ELF-1 (cell line): ENCODE results near the gene STXBP1.

ENCODE experiments used
- DNase-seq: peaks from one replicate; pipeline ENCODE4 v3.0.0-alpha.2; 2016; ENCODE audit warnings: low read depth, low spot score

The STXBP1 gene

GRCh38 chr9:127693143-127693542 is 81.1 kb downstream of the STXBP1 start:
- no peak for DNase-seq

- no peak for DNase-seq
Measured at GRCh38 chr9:127693697-127694096, 81.6 kb downstream of the STXBP1 start.

- no peak for DNase-seq
Measured at GRCh38 chr9:127694890-127695720, 83.0 kb downstream of the STXBP1 start.

DNA sequence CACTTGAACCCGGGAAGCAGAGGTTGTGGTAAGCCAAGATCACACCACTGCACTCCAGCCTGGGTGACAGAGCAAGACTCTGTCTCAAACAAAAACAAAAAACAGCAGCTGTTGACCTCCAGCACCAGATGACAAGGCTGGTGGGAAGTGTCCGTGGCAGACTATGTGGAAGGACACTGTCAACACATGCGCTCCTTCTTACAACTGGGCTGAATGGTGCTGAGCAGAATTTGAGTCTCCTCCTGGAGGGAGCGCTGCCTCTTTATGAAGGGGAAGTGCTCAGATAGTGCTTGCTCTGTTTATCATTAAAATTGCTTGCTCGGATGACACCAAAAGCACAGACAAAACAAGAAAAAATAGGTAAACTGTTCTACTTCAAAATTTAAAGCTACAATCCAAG is 85.5 kb downstream of the STXBP1 start:
- no peak for DNase-seq

DNA sequence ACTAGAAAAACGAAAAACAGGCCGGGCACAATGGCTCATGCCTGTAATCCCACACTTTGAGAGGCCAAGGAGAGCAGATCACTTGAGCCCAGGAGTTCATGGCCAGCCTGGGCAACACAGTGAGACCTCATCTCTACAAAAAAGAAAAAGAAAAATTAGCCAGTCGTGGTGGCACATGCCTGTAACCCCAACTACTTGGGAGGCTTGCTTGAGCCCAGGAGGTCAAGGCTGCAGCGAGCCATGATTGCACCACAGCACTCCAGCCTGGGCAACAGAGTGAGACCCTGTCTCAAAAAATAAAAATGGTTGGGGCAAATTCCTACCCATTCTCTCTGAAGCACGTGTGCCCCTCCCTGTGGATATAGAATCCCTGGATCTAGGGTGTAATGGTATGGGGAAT is 86.3 kb downstream of the STXBP1 start:
- no peak for DNase-seq

DNA sequence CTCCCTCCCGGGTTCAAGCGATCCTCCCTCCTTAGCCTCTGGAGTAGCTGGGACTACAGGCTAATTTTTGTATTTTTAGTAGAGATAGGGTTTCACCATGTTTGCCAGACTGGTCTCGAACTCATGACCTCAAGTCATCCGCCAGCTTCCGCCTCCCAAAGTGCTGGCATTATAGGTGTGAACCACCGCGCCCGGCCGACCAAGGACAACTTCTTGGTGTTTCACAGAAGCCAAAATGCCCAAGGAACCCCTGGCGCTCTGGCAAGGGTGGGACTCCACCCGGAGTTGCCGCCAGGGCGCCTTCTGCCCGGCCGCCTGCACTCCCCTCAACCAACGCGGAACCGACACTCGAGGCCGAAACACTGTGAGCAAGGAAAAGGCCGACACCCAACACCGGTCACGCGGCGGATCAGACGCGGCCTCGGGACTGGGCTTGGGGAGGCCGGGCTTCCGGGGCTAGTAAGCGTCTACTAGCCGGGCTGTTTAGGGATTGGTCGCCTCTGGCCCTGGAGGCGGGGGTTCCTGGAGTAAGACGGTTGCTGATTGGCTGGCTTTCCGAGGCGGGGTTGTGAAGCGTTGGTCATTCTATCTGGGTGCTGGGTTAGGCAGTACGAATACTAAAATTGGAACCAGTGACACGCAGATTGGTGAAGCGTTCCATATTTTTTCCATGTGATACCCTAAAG is 87.1 kb downstream of the STXBP1 start:
- DNase-seq = peak; percentile 96

GRCh38 chr9:127700140-127700539 is 88.1 kb downstream of the STXBP1 start:
- no peak for DNase-seq

DNA sequence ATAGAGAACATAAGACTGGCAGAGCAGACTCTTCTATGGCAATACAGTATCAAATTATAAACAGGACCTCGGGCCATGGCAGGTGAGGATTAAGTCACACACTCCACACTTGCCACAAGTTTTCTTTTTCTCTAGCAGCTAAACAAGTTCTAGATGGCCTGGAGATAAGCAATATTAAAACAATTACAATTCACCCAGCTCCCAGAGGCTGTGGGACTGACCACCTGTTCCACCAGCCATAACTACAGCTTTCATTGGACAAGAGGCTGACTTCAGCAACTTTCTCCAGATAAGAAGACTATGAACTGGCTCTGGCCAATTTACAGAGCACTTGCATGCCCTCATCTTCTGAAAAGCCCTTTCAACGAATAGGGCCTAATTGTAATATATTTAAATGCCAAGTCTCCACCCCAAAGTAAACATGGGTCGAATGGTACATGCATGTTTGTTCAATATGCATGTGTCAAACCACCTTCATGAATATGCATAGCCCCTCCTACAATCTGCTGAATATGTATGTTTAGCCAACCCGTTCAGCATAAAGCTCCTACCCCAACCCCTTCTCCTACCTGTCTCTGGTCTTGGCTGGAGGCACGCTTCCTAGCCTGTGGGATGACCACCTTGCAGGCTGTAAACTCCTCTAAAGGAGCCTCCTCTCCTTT is 88.6 kb downstream of the STXBP1 start:
- no peak for DNase-seq

GRCh38 chr9:127703289-127703946 is 91.3 kb downstream of the STXBP1 start:
- DNase-seq = no peak

DNA sequence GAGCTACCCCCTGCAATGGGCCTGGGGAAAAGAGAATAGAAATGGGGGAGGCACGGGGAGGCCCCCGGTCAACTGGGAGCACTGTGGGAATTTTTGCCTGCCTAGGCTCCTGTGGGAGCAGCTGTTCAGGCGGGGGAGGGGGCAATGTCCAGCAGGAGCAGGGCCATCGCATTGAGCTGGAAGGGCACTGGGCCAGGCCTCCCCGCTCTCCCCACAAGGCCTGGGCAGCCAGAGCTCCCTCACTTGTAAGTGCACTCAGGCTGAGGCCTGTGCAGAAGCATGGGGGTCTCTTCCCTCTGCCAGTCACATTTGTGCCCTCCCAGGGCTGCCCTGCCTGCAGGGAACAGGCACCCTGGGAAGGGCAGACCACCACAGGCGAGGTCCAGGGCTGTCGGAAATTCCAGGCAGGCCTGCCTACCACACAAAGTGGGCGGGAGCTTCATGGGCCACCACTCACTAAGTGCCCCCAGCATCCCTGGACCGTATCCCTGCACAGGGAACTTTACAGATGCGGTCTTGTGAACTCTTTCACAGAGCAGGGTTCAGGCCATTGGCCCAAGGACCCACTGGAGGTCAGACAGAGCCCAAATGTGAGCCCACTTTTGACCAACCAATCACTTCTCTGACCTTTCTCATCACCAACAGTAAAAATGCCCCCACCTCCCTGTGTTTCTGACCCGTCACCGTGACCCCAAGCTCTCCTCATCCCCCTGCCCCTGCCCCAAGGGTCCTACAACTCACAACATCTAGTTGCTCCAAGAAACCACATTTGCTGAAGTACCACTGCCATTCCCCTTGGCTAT is 93.7 kb downstream of the STXBP1 start:
- DNase-seq = no peak

- DNase-seq = no peak
Measured at GRCh38 chr9:127706836-127707241, 94.8 kb downstream of the STXBP1 start, which contains the start of gene CFAP157. Gene CFAP157, plus strand, starts transcription at chr9:127706988. Its CDS starts 44 bp downstream, at chr9:127707032.

GRCh38 chr9:127707766-127708165 is 95.7 kb downstream of the STXBP1 start:
- no peak for DNase-seq

DNA sequence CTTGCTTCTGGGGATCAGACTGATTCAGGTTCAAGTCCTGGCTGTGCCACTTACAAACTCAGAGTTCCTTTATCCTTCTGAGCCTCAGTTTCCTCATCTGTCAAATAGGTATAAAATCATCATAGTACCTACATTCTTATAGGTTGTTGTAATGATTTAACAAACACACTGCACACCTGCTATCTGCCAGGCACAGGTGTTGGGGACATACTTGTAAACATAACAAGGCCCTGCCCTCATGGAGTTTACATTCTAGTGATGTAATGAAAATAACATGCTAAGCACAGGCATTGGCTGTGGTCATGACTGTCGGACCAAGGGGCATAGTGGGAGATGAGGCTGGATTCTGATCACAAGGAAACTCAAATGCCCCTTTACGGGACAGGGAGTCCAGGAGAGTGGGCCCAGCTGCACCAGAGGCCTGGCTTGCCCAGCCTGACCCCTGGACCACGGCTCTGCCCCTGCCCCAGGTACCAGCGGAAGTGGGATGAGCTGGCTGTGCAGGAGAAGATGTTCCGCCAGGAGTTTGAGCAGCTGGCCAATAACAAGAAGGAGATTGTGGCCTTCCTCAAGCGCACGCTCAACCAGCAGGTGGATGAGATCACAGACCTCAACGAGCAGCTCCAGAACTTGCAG is 97.0 kb downstream of the STXBP1 start:
- DNase-seq = no peak

DNA sequence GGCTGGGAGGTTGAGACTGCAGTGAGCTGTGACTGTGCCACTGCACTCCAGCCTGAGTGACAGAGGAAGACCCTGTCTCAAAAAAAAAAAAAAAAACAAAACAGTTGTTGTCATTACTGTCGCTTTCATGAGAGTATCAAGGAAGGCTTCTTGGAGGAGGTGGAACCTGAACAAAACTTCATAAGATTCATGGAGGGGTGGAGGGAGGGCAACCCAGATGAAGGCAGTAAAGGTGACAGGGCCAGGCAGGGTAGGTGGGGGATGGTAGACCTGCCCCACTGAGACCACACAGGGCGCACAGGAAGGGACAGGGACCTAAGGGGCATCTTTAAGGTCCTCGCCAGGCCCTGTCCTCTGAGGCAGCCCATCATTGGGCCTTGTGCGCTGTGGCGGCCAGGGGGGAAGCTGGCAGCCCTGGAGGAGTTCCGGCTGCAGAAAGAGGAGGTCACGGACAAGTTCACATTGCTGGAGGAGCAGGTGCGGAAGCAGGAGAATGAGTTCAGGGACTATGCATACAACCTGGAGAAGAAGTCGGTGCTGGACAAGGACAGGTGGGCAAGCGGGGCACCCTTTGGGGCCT is 98.2 kb downstream of the STXBP1 start:
- no peak for DNase-seq

- DNase-seq = no peak
Measured at GRCh38 chr9:127711226-127711701, 99.2 kb downstream of the STXBP1 start.

GRCh38 chr9:127711831-127712274 is 99.8 kb downstream of the STXBP1 start:
- DNase-seq = no peak

GRCh38 chr9:127712371-127712770 is 100.3 kb downstream of the STXBP1 start:
- no peak for DNase-seq

GRCh38 chr9:127712867-127713266 is 100.8 kb downstream of the STXBP1 start:
- no peak for DNase-seq

DNA sequence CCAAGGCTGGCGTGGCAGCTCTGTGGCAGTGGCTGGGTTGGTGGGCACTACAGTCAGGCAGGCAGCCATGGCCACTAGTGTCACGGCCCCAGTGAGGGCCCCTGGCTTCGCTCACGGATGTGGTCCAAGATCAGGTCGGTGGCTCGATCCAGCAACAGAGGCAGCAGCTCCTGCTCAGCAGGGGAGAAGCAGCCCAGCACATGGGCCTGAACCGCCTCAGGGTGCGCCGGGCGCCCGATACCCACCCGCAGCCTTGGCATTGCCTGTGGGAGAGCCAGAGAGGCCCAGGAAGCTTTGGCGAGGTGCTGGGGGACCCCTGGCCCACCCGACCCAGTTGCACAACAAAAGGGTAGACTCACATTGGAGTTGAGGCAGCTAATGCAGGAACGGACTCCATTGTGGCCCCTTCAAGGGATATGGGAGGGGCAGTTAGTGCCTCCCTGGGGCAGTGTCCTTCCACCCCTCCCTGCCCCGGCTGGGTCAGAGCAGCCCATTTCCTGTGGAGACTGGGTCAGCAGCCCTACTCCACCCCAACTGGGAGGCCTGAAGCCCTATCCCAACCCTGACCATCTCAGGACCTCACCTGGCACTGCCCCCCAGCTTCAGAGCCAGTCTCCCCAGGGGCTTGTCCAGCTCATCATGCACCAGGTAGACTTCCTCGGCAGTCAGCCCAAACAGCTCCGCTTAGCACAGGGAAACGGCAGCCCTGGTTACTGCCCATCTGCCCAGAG is 102.1 kb downstream of the STXBP1 start:
- DNase-seq = no peak
